Measurements from ENCODE around the gene GPATCH2L.

The GPATCH2L gene

GRCh38 chr14:76196980-76197695 lies 45.4 kb downstream of the GPATCH2L start:
- DNase-seq (ENCODE audit: low read depth), result no peak

- DNase-seq (ENCODE audit: low read depth), result no peak
Measured at GRCh38 chr14:76201162-76201561, 49.4 kb downstream of the GPATCH2L start.

DNA sequence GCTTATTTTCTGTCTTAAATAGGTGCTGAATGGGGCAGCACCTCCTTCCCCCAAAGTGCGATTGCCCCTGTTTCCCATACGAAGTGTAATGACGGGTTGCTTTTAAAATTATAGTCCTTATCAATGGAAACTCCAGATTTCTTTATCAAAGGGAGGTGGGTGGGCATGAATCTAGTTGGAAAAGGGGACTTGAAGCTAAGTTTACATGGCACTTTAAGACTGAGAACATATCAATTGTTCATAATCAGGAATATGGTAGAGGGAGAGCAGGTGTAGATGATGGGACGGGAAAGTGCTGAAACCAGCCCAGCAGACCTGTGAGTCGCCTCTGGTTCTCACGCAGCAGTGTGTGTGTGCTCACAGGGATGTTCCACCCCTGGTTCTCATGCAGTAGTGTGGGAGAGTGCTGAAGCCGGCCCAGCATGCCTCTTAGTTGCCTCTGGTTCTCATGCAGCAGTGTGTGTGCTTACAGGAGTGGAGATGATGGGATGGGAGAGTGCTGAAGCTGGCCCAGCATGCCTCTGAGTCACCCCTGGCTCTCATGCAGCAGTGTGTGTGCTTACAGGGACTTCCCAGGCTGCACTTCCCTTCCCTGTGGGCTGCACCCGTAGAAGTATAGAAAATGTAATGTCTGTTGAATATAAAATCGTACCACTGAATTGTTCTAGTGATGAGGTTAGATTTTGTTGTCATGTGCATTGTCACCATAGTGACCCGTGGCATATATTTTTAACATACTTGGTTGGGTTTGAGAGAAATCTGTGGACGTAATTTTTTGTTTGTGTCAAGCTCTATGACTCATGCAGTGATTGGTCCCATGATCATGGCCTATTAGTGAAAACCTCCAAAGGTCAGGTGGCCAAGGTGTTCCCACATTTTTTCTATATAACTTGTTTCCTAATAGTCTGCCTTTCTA lies 51.6 kb downstream of the GPATCH2L start:
- no peak for DNase-seq (ENCODE audit: low read depth)

GRCh38 chr14:76204461-76205230 lies 52.9 kb downstream of the GPATCH2L start:
- DNase-seq (ENCODE audit: low read depth), result no peak

DNA sequence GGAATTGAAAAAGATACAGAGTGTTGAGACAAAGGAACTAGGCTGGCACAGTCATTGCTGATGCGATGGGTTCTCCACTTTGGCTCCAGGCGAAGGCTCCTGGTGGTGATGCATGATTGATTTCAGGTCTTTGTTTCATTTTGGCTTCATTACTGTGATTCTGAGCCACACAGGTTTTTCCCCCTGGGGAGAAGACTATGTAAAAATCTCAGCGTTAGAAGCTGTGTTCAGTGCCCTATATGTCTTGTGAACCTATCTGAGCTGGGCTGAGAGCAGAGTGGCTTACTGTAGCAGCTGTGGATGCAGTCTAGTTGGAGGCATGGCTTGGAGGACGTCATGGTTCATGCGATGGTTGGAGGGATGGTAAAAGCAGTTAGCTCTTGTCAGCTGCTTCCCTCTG lies 54.0 kb downstream of the GPATCH2L start:
- no peak for DNase-seq (ENCODE audit: low read depth)

- DNase-seq (ENCODE audit: low read depth), result no peak
Measured at GRCh38 chr14:76208340-76208739, 56.6 kb downstream of the GPATCH2L start.

DNA sequence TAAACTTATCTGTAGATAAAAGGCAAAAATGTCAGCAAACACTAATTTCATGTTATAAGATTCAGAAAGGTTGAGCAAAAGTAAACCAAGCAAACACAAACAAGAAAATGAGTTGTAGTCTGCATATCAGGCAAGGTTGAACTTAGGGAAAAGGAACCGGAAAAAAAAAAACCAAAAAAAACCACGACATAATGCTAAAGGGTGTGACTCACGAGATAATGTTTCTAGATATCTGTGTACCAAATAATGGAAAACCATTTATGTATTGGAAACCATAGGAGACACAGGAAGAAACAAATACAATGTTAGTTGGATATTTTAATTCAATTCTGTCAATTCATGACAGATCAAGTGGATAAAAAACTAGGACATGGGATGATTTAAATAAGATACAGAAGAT lies 60.5 kb downstream of the GPATCH2L start:
- DNase-seq (ENCODE audit: low read depth), result no peak

GRCh38 chr14:76217179-76217578 lies 65.5 kb downstream of the GPATCH2L start:
- no peak for DNase-seq (ENCODE audit: low read depth)

DNA sequence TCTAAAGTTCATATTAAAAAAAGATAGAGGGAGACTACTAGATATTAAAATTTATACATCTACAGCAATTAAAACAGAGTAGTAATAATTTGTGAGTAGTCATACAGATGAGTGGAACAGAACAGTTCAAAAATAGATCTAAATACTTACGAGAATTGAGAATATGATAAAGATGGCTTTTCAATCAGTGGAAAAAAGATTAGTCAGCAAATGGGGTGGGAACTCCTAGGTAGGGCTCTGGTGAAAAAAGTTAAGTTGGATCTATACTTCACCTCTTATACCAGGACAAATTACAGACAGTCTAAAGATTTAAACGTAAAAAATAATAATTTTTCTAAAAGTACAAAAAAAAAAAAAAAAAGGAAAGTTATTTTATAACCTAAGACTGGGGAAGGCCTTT lies 66.9 kb downstream of the GPATCH2L start:
- no peak for DNase-seq (ENCODE audit: low read depth)

GRCh38 chr14:76219873-76220272 lies 68.2 kb downstream of the GPATCH2L start:
- no peak for DNase-seq (ENCODE audit: low read depth)

GRCh38 chr14:76227450-76228050 lies 75.8 kb downstream of the GPATCH2L start:
- DNase-seq (ENCODE audit: low read depth), result no peak

DNA sequence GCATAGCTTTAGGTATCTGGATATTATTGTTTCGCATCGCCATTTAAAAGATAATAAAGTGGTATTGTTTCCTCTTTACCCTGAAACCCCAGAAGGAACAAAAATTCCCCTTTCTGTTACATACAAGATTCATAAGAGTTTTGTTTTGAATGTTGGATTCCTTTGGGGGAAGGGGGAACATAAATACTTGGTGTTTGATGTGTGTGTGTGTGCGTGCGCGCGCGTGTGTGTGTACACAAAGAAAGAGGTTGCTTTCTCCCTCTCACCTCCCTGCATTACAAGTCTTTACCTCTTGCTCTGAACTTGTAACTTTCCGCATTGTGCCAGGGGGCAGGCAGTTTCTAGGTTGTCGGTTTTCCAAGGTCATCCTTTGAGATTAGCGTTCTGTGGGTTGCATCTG lies 76.4 kb downstream of the GPATCH2L start:
- no peak for DNase-seq (ENCODE audit: low read depth)

GRCh38 chr14:76232800-76233199 lies 81.1 kb downstream of the GPATCH2L start:
- DNase-seq (ENCODE audit: low read depth), result no peak

GRCh38 chr14:76235628-76236027 lies 83.9 kb downstream of the GPATCH2L start:
- DNase-seq (ENCODE audit: low read depth), result no peak

DNA sequence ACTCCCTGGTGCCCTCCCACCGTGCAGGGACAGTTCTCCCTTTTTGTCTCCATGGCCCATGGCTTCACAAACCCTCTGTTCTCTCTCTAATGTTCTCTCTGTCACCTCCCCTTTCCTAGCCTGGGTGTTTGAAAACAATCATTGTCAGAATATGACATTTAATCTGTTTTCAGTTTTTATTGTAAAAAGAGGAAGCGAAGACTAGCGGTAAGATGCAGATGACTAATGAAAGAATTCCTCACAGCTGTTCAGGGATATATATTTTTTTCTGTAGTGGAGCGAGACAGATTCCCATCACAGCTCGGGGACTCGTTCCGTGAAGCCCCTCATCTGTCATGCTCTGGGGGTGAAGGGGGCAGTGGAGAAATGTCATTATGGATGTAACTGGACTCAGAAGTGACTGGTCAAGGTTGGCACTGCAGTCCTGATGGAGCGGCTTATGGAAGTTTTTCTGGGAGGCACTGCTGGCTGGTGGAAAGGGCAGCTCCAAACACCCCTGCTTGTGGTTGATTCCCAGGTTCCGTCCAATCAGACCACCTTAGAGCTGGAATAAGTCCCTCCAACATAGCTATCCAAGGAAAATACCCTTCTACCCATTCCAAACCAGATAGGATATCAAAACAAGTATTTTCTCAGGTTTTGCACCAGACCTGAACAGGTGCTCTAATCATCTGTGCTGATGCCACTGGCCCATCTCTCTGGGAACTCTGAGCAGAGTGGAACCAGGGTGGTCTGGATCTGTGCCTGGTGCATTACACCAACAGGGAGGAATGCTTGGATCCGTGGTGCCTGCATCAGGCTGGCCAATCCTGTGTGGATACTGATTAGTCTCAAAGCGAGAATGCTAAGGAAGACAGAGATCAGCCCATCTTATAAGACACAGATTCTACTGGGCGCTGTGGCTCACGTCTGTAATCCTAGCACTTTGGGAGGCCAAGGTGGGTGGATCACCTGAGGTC lies 84.7 kb downstream of the GPATCH2L start:
- no peak for DNase-seq (ENCODE audit: low read depth)

DNA sequence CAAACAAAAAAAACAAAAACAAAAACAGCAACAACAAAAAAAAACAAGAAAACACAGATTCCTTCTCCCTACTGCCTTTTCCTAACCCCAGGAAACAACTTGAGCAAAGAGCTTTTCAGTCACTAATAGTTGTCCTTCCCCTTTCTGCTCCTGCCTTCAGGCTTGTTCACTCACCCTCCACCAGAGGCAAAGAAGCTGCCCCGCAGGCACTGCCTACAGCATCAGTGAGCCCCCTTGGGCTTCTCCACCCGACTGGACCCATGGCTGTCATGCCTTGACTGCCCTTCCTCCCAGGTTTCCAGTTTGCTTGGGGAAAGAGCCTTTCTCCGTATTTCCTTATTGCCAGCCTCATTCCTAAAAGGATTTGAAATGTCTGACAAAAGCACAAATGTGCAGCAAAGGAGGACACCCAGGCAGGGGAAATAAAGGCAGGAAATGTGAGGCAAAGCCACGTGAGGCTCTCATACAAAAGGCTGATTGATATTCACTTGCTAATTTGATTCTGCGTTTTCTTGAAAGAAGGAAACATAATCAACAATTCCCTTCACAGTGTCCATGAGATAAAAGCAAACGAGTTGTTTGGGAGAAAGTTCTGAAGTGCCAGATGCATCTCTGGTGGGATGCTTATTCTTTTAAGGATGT lies 85.7 kb downstream of the GPATCH2L start:
- DNase-seq (ENCODE audit: low read depth), result no peak

DNA sequence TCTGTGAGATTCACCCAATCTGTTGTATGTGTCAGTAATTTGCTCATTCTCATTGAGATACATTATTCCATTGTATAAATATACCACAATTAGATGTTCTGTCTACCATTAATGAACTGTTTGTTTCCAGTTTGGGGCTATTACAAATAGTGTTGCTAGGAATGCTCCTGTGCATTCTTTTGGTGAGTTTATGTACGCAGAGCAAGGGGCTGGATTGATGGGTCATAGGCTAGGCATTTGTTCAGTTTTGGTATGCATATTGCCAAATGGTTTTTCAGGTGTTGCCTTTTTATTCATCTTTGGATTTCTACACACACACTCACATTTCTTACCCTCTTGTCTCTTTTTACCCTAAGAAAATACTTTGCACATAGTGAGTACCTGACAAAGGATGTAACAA lies 93.4 kb downstream of the GPATCH2L start:
- no peak for DNase-seq (ENCODE audit: low read depth)

- no peak for DNase-seq (ENCODE audit: low read depth)
Measured at GRCh38 chr14:76250302-76250701, 98.6 kb downstream of the GPATCH2L start.

DNA sequence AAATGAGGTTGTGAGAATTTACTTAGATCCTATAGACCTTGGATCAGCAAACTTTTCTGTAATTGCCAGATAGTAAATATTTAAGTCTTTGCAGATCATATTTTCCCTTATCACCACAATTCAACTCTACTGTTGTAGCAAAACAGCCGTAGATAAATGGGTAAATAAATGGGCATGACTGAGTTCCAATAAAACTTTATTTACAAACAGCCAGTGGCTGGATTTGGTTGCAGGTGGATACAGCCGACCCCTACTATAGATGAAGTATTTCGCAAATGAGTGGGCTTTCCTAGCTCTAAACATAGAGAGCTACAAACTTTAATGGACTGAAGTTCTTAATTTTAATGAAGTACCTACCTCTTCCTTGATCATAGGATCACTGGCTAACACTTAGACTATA lies 100.7 kb downstream of the GPATCH2L start:
- DNase-seq (ENCODE audit: low read depth), result no peak

DNA sequence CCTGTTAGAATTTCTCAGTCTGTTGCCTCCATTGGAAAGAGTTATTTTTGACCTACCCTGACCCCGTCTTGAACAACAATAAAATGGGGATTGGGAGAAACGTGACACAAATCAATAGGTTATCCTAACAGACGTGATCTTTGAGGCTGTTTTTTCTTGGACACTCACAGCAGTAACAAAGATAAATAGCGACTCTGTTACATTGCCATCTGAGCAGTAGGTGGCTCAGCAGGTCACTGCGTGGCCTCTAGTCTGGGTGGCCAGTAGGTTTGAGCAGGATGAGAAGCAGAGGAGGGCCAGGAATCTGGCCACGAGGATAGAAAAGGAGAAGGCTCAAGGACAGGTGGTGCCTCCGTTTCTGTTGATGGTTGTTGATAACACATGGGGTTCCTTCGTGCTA lies 101.4 kb downstream of the GPATCH2L start:
- no peak for DNase-seq (ENCODE audit: low read depth)

DNA sequence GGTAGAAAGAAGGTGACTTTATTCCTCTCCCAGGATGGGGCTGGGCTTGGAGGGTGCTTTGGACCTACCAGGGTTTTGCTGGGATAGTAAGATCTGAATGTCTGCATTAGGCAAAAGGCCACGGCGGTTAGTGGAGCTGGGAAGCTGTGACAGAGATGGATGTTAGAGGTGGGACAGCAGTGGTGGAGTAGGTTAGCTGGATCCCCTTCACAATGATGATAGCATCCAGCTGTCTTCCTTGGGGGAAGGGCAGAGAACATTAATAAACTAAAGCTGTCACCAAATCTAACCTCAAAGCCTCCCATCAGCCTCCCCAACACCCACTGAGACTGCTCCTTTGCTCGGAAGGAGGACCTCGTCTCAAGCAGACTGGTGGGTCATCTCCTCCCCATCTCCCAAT lies 104.8 kb downstream of the GPATCH2L start:
- no peak for DNase-seq (ENCODE audit: low read depth)
